Fibroblast of lung (primary cell): ENCODE results near the gene TCEA3. TPM values are rescaled to one million over a fixed set of nuclear protein-coding genes. Genes with fewer than 3 reads are reported as not detected.

ENCODE experiments used
- DNase-seq, 2 donors: peaks; one replicate each; pipeline versions ENCODE4 v3.0.0 to v3.0.0-alpha.2; 2010; ENCODE audit warnings: low read depth in 2 of 2
- H2AFZ ChIP-seq: 2 replicates; pipeline ENCODE4 v1.5.1; 2012; ENCODE audit warnings: low read length, control low read depth, inconsistent platforms
- H3K27ac ChIP-seq: 2 replicates; pipeline ENCODE4 v1.5.1; 2011; ENCODE audit warnings: low read length, control low read depth; ENCODE audit not compliant: insufficient read depth
- H3K27me3 ChIP-seq: 2 replicates; pipeline ENCODE4 v1.5.1; 2011; ENCODE audit warnings: mild to moderate bottlenecking, low read length; ENCODE audit not compliant: control insufficient read depth, insufficient read depth
- H3K36me3 ChIP-seq: 2 replicates; pipeline ENCODE4 v1.5.1; 2011; ENCODE audit warnings: low read length; ENCODE audit not compliant: control insufficient read depth, insufficient read depth
- H3K4me1 ChIP-seq: 2 replicates; pipeline ENCODE4 v1.5.1; 2011; ENCODE audit warnings: low read length; ENCODE audit not compliant: control insufficient read depth, insufficient read depth; ENCODE audit errors: extremely low read depth
- H3K4me2 ChIP-seq: 2 replicates; pipeline ENCODE4 v1.5.1; 2011; ENCODE audit warnings: low read length, control low read depth; ENCODE audit not compliant: insufficient read depth; ENCODE audit errors: extremely low read depth
- H3K4me3 ChIP-seq, 4 experiments: fragments of 200-600 bp in 1 of 4; sonication (generic) in 1 of 4; replicated peaks in 1 of 4; 2 replicates each; pipeline ENCODE4 v1.5.1; 2011 to 2016; ENCODE audit warnings: low read length in 4 of 4, low read depth in 3 of 4, mild to moderate bottlenecking in 3 of 4, control low read depth in 2 of 4, inconsistent platforms in 1 of 4, mixed read lengths in 1 of 4; ENCODE audit not compliant: insufficient read depth in 1 of 4; ENCODE audit errors: control extremely low read depth in 1 of 4
- H3K79me2 ChIP-seq: 2 replicates; pipeline ENCODE4 v1.5.1; 2012; ENCODE audit warnings: mild to moderate bottlenecking, low read length, inconsistent platforms; ENCODE audit not compliant: control insufficient read depth, insufficient read depth
- H3K9ac ChIP-seq: 2 replicates; pipeline ENCODE4 v1.5.1; 2011; ENCODE audit warnings: mild to moderate bottlenecking, low read length, control low read depth; ENCODE audit not compliant: insufficient read depth
- H3K9me3 ChIP-seq: 2 replicates; pipeline ENCODE4 v1.5.1; 2012; ENCODE audit warnings: low read depth, low read length; ENCODE audit not compliant: control insufficient read depth, insufficient read depth
- H4K20me1 ChIP-seq: 2 replicates; pipeline ENCODE4 v1.5.1; 2011; ENCODE audit warnings: low read length; ENCODE audit not compliant: control insufficient read depth, insufficient read depth; ENCODE audit errors: extremely low read depth
- CTCF ChIP-seq, 2 donors: IDR thresholded peaks in 1 of 2; conservative IDR thresholded peaks in 1 of 2; 1 replicate in 1 of 2; 2 replicates in 1 of 2; pipeline ENCODE4 v1.5.1; 2011 to 2012; ENCODE audit warnings: low read length in 2 of 2, control low read depth in 1 of 2, inconsistent platforms in 1 of 2, low read depth in 1 of 2, mild to moderate bottlenecking in 1 of 2
- EZH2 ChIP-seq: IDR thresholded peaks from 2 replicates; pipeline ENCODE4 v1.5.1; 2012; ENCODE audit warnings: low read length, control low read depth, mild to moderate bottlenecking; ENCODE audit errors: missing control alignments
- polyA plus RNA-seq, 2 donors: library from polyadenylated mRNA; depleted of rRNA in 1 of 2; stranded (reverse) in 1 of 2; unstranded in 1 of 2; fragments of >200 nt; gene quantifications; 2 replicates each; pipeline ENCODE4 v1.2.1, GENCODE V29; 2011 to 2012; ENCODE audit warnings: missing spikeins in 1 of 2
- total RNA-seq: library from RNA; depleted of rRNA; stranded (reverse); fragments of >200 nt; gene quantifications from 2 replicates; pipeline ENCODE4 v1.2.1, GENCODE V29; 2014

TCEA3 gene
- total and polyA plus RNA-seq, 2 donors (not counting 1 experiment from before 2014, with no cell fraction given) = 12.3 to 44.6 TPM

DNA sequence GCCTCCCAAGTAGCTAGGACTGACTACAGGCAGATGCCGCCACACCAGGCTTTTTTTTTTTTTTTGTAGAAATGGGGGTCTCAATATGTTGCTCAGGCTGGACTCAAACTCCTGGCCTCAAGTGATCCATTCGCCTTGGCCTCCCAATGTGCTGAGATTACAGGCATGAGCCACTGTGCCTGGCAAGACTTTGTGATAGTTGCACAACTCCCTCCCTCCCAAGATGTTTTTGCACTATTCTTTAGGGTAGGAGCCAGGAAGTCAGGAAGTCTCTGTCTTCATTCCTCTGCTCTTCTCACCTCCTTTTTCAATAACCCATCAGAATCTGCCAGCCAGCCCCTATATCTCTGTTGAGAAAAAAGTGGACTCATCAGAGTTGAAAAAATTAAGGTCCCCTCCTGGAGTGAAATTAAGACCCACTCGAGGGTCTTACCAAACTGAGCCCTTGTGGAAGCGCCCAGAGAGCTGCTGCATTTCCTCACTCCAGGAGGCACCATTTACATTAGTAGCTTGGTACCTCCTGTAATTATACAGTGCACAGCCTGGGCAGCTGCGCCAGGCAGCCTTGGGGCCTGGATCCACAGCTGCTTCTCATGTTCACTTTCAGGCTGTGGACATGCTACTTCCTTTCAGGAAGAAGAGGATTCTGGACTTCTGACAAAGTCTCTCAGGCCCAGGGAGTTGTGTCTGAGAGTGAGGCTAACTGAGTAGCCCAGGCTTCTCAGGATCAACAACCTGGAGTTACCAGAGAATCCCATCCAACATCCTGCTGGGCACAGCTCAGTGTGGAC is 24.0 kb downstream of the TCEA3 start:
- H3K4me2 ChIP-seq = no peak overlapping the region
- H3K9ac ChIP-seq = no peak overlapping the region
- H2AFZ ChIP-seq = no peak overlapping the region
- H3K9me3 ChIP-seq = no peaks in the 10 kb centered on the region
- no peaks in the 10 kb centered on the region for H3K79me2 ChIP-seq
- H4K20me1 ChIP-seq = no peaks in the 10 kb centered on the region
- peaks cover 13% of the 10 kb centered on the region for H3K4me1 ChIP-seq
- H3K27me3 ChIP-seq = no peaks in the 10 kb centered on the region
- H3K27ac ChIP-seq = no peak overlapping the region
- no peaks in the 10 kb centered on the region for H3K36me3 ChIP-seq
- no peak overlapping the region for H3K4me3 ChIP-seq
- peak in 1 of 2 donors; percentile 67 for DNase-seq
- TF ChIP-seq EZH2 = no peak
- no peak for TF ChIP-seq CTCF (conservative IDR thresholded peaks at IDR 0.05 in 1 of 2, IDR thresholded peaks at IDR 0.05 in 1 of 2; ENCODE audit: low read depth in 1 of 2, low read length in 2 of 2)

DNA sequence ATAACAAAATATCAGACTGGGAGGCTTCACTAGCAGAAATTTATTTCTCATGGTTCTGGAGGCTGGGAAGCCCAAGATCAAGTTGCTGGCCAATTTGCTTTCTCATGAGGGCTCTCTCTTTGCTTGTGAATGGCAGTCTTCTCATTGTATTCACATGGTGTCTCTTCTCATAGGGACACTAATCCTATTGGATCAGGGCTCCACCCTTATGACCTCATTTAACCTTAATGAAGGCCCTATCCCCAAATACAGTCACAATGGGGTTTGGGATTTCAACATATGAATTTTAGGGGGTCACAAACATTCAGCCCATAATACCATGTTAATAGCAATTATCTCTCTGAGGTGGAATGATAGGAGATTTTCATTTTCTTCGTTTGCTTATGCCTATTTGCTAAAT is 25.3 kb downstream of the TCEA3 start:
- H3K4me2 ChIP-seq = no peak overlapping the region
- H3K4me3 ChIP-seq = no peak overlapping the region
- H3K79me2 ChIP-seq = no peaks in the 10 kb centered on the region
- H4K20me1 ChIP-seq = no peaks in the 10 kb centered on the region
- H3K27ac ChIP-seq = no peak overlapping the region
- H3K36me3 ChIP-seq = no peaks in the 10 kb centered on the region
- H2AFZ ChIP-seq = no peak overlapping the region
- TF ChIP-seq CTCF (conservative IDR thresholded peaks at IDR 0.05 in 1 of 2, IDR thresholded peaks at IDR 0.05 in 1 of 2; ENCODE audit: low read depth in 1 of 2, low read length in 2 of 2) (no peak), EZH2 (no peak)
- no peaks in the 10 kb centered on the region for H3K27me3 ChIP-seq
- H3K4me1 ChIP-seq = peaks cover 16% of the 10 kb centered on the region
- DNase-seq = no peak
- no peaks in the 10 kb centered on the region for H3K9me3 ChIP-seq
- H3K9ac ChIP-seq = no peak overlapping the region

- Histone ChIP-seq H3K79me2 (no peaks in the 10 kb centered on the region), H2AFZ (no peak overlapping the region), H3K4me2 (no peak overlapping the region), H3K27me3 (no peaks in the 10 kb centered on the region), H3K9me3 (no peaks in the 10 kb centered on the region), H3K36me3 (no peaks in the 10 kb centered on the region), H3K27ac (no peak overlapping the region), H4K20me1 (no peaks in the 10 kb centered on the region), H3K4me1 (peaks cover 21% of the 10 kb centered on the region), H3K9ac (no peak overlapping the region), H3K4me3 (no peak overlapping the region)
- no peak for DNase-seq
- TF ChIP-seq CTCF (conservative IDR thresholded peaks at IDR 0.05 in 1 of 2, IDR thresholded peaks at IDR 0.05 in 1 of 2; ENCODE audit: low read depth in 1 of 2, low read length in 2 of 2) = no peak
- TF ChIP-seq EZH2 = no peak
Observed at GRCh38 chr1:23397908-23398307, 26.6 kb downstream of the TCEA3 start.
